Fibroblast of lung (primary cell): ENCODE data around the gene NUDT7.

ENCODE experiments used
- EZH2 ChIP-seq: IDR thresholded peaks from 2 replicates; pipeline ENCODE4 v1.5.1; 2012; ENCODE audit warnings: low read length, control low read depth, mild to moderate bottlenecking; ENCODE audit errors: missing control alignments
- TF ChIP-seq, protein P1 (sequence below), 2 donors: IDR thresholded peaks in 1 of 2; conservative IDR thresholded peaks in 1 of 2; 1 replicate in 1 of 2; 2 replicates in 1 of 2; pipeline ENCODE4 v1.5.1; 2011 to 2012; ENCODE audit warnings: low read length in 2 of 2, control low read depth in 1 of 2, inconsistent platforms in 1 of 2, low read depth in 1 of 2, mild to moderate bottlenecking in 1 of 2

DNA sequence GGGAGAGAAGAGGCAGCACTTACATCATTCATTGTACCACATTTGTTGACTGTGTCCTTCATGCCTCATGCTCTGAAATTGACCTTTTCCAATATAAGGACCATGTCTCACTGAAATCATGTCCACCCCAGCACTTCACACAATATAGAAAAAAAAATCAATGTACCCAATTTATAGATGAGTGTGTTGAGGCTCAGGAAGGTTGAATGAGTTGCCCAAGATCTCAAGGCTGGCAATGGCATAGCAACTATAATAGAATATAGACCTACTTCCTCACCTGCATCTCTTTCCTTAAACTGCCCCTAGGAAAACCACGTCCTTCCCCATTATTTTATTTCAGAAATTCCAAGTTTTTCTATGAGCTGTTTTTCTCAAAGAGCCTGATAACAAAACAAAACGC is 65.1 kb downstream of the NUDT7 start:
- TF ChIP-seq, protein P1, sequence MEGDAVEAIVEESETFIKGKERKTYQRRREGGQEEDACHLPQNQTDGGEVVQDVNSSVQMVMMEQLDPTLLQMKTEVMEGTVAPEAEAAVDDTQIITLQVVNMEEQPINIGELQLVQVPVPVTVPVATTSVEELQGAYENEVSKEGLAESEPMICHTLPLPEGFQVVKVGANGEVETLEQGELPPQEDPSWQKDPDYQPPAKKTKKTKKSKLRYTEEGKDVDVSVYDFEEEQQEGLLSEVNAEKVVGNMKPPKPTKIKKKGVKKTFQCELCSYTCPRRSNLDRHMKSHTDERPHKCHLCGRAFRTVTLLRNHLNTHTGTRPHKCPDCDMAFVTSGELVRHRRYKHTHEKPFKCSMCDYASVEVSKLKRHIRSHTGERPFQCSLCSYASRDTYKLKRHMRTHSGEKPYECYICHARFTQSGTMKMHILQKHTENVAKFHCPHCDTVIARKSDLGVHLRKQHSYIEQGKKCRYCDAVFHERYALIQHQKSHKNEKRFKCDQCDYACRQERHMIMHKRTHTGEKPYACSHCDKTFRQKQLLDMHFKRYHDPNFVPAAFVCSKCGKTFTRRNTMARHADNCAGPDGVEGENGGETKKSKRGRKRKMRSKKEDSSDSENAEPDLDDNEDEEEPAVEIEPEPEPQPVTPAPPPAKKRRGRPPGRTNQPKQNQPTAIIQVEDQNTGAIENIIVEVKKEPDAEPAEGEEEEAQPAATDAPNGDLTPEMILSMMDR (conservative IDR thresholded peaks at IDR 0.05 in 1 of 2, IDR thresholded peaks at IDR 0.05 in 1 of 2; ENCODE audit: low read depth in 1 of 2, low read length in 2 of 2) = no peak
- TF ChIP-seq EZH2 = no peak
